Gastrocnemius medialis (tissue), 4 donors: Measurements from ENCODE around the gene TCF3. TPM values are rescaled to one million over a fixed set of nuclear protein-coding genes. Genes with fewer than 3 reads are reported as not detected.

Experiments
- ATAC-seq, 2 donors: fragments of 150-250 bp; one replicate each; pipeline ENCODE4 v1.9.1; 2016
- DNase-seq, 2 donors: peaks; one replicate each; pipeline ENCODE4 v3.0.0-alpha.2; 2019
- H3K27ac ChIP-seq, 4 donors: fragments of 200-600 bp; sonication (generic); 1 replicate in 1 of 4; 2 replicates in 3 of 4; pipeline ENCODE4 v1.5.1; 2016 to 2018; ENCODE audit warnings: mild to moderate bottlenecking in 2 of 4, moderate library complexity in 1 of 4
- H3K27me3 ChIP-seq, 3 donors: fragments of 200-600 bp; sonication (generic) in 2 of 3; 1 replicate in 1 of 3; 2 replicates in 2 of 3; pipeline versions ENCODE4 v1.5.1 to v1.6.0; 2016 to 2019; ENCODE audit warnings: mild to moderate bottlenecking in 1 of 3, moderate library complexity in 1 of 3
- H3K36me3 ChIP-seq, 2 donors: fragments of 200-600 bp; sonication (generic) in 1 of 2; one replicate each; pipeline ENCODE4 v1.5.1; 2017 to 2018
- H3K4me1 ChIP-seq, 2 donors: fragments of 200-600 bp; sonication (generic) in 1 of 2; one replicate each; pipeline ENCODE4 v1.5.1; 2016 to 2017; ENCODE audit warnings: mild to moderate bottlenecking in 2 of 2
- H3K4me3 ChIP-seq, 4 donors: fragments of 200-600 bp; sonication (generic) in 3 of 4; 1 replicate in 1 of 4; 2 replicates in 3 of 4; pipeline ENCODE4 v1.5.1; 2016 to 2019; ENCODE audit warnings: mild to moderate bottlenecking in 2 of 4
- H3K9me3 ChIP-seq, 3 donors: fragments of 200-600 bp; sonication (generic) in 2 of 3; 1 replicate in 1 of 3; 2 replicates in 2 of 3; pipeline ENCODE4 v1.5.1; 2016 to 2019
- POLR2A ChIP-seq, 2 donors: fragments of 450-650 bp; IDR thresholded peaks; one replicate each; pipeline ENCODE4 v1.6.1; 2017; ENCODE audit warnings: antibody characterized with exemption in 2 of 2, mild to moderate bottlenecking in 2 of 2, moderate library complexity in 2 of 2
- in situ Hi-C, 4 donors: fragments of 200-750 bp; cut with MboI; loops; one replicate each; pipeline versions ENCODE4 v1.15.0 to v1.8.0; 2017; ENCODE audit warnings: low sequenced_read_pairs in 4 of 4
- intact Hi-C: fragments of 100-400 bp; cut with DNase I; formaldehyde crosslinking; loops from one replicate; pipeline ENCODE4 v1.15.1; 2023; ENCODE audit warnings: low total_unique reads
- total RNA-seq, 4 donors: library from RNA; depleted of rRNA; stranded (reverse); fragments of >200 nt; gene quantifications; one replicate each; pipeline versions ENCODE4 v1.1.0 to v1.2.3, GENCODE V29; 2016
- TF ChIP-seq, protein P1 (sequence below), 5 experiments: fragments of 450-650 bp in 3 of 5; fragments of 200-600 bp in 2 of 5; sonication (generic) in 2 of 5; IDR thresholded peaks in 4 of 5; conservative IDR thresholded peaks in 1 of 5; 1 replicate in 4 of 5; 2 replicates in 1 of 5; pipeline ENCODE4 v1.5.1; 2016 to 2019; ENCODE audit warnings: antibody characterized with exemption in 5 of 5, mild to moderate bottlenecking in 3 of 5, moderate library complexity in 3 of 5

Gene TCF3
- total RNA-seq, 4 donors from 2014 or later: 22.0 to 58.6 (median 42.5) TPM

DNA sequence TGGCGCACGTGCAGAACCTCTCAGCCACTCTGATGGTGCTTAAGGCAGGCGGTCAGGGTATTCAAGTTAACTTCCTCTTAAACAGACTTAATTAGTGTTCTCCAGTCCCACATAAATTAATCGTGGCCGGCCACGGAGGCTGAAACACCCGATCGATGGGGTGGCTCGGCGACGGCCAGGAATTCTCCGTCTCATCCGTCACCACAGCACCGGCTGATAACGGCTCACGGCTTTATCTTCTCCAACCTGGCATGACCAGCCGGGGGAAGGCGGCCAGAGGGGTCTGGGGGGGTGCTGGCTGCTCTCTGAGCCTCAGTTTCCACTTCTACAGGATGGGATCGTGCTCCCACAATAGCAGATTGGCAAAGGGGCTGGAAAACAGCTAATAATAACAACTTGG, 32.6 kb upstream of the TCF3 start:
- Histone ChIP-seq H3K27ac (no peak overlapping the region), H3K36me3 (no peaks in the 10 kb centered on the region), H3K4me3 (no peak overlapping the region), H3K9me3 (no peaks in the 10 kb centered on the region), H3K27me3 (peaks cover 42 to 60% (median 57%) of the 10 kb centered on the region in 3 donors), H3K4me1 (no peaks in the 10 kb centered on the region)
- DNase-seq: no peak
- intact Hi-C loops: no loop called here
- in situ Hi-C loops: loop anchor here in 1 of 4 donors (10.0 kb wide), 1 partner anchor 140 kb away; no protein-coding TSS in a partner anchor
- ATAC-seq: no peak
- TF ChIP-seq, protein P1, sequence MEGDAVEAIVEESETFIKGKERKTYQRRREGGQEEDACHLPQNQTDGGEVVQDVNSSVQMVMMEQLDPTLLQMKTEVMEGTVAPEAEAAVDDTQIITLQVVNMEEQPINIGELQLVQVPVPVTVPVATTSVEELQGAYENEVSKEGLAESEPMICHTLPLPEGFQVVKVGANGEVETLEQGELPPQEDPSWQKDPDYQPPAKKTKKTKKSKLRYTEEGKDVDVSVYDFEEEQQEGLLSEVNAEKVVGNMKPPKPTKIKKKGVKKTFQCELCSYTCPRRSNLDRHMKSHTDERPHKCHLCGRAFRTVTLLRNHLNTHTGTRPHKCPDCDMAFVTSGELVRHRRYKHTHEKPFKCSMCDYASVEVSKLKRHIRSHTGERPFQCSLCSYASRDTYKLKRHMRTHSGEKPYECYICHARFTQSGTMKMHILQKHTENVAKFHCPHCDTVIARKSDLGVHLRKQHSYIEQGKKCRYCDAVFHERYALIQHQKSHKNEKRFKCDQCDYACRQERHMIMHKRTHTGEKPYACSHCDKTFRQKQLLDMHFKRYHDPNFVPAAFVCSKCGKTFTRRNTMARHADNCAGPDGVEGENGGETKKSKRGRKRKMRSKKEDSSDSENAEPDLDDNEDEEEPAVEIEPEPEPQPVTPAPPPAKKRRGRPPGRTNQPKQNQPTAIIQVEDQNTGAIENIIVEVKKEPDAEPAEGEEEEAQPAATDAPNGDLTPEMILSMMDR (IDR thresholded peaks at IDR 0.05 in 4 of 5, conservative IDR thresholded peaks at IDR 0.05 in 1 of 5): no peak
- no peak for TF ChIP-seq POLR2A (IDR thresholded peaks at IDR 0.05)

GRCh38 chr19:1684573-1684912, 32.1 kb upstream of the TCF3 start:
- TF ChIP-seq, protein P1 (IDR thresholded peaks at IDR 0.05 in 4 of 5, conservative IDR thresholded peaks at IDR 0.05 in 1 of 5): no peak
- TF ChIP-seq POLR2A (IDR thresholded peaks at IDR 0.05): no peak
- Histone ChIP-seq H3K27ac (no peak overlapping the region), H3K4me3 (no peak overlapping the region), H3K9me3 (no peaks in the 10 kb centered on the region), H3K4me1 (no peaks in the 10 kb centered on the region), H3K27me3 (peaks cover 44 to 61% (median 60%) of the 10 kb centered on the region in 3 donors), H3K36me3 (no peaks in the 10 kb centered on the region)
- intact Hi-C loops (no loop called here), in situ Hi-C loops (loop anchor here in 1 of 4 donors (10.0 kb wide), 1 partner anchor 140 kb away; no protein-coding TSS in a partner anchor)
- DNase-seq: no peak
- no peak for ATAC-seq

DNA sequence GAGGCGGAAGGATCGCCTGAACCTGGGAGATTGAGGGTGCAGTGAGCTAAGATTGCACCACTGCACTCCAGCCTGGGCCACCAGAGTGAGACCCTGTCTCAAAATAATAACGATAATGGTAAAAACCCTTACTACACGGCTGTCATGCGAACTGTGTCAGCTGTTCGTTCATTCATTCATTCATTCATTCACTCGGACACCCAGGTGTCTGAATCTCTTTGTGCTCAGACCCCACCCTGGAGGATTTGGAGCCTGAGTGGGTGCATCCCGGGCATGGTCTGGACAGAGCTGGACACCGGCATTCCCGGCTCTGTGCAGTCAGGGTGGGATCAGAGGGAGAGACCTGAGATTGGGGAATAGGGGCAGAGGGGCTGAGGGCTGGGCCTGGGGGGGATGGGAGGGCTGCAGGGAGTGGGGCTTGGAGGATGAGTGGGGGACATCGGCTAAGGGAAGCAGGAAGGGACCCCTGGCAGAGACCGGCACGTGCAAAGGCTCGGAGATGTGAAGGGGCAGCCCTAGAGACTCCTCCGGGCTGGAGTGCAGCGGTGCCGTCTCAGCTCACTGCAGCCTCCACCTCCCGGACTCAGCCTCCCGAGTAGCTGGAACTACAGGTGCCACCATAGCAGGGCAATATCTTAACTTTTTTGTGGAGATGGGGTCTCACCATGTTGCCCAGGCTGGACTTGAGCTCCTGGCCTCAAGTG, 31.6 kb upstream of the TCF3 start:
- in situ Hi-C loops (loop anchor here in 1 of 4 donors (10.0 kb wide), 1 partner anchor 139 kb away; no protein-coding TSS in a partner anchor), intact Hi-C loops (no loop called here)
- no peak overlapping the region for H3K27ac ChIP-seq
- ATAC-seq (no peak), DNase-seq (no peak)
- no peaks in the 10 kb centered on the region for H3K36me3 ChIP-seq
- peaks cover 48 to 66% (median 62%) of the 10 kb centered on the region in 3 donors for H3K27me3 ChIP-seq
- H3K9me3 ChIP-seq: no peaks in the 10 kb centered on the region
- TF ChIP-seq POLR2A (IDR thresholded peaks at IDR 0.05): no peak
- TF ChIP-seq, protein P1 (IDR thresholded peaks at IDR 0.05 in 4 of 5, conservative IDR thresholded peaks at IDR 0.05 in 1 of 5): no peak
- H3K4me3 ChIP-seq: no peak overlapping the region
- H3K4me1 ChIP-seq: no peaks in the 10 kb centered on the region

GRCh38 chr19:1680976-1681375, 28.6 kb upstream of the TCF3 start:
- in situ Hi-C loops: loop anchor here in 1 of 4 donors (10.0 kb wide), 1 partner anchor 136 kb away; no protein-coding TSS in a partner anchor
- no peak for DNase-seq
- H3K27me3 ChIP-seq: peaks cover 57 to 74% (median 64%) of the 10 kb centered on the region in 3 donors
- no peaks in the 10 kb centered on the region for H3K9me3 ChIP-seq
- H3K36me3 ChIP-seq: no peaks in the 10 kb centered on the region
- no peak for ATAC-seq
- no peak overlapping the region for H3K27ac ChIP-seq
- TF ChIP-seq, protein P1 (IDR thresholded peaks at IDR 0.05 in 4 of 5, conservative IDR thresholded peaks at IDR 0.05 in 1 of 5): no peak
- TF ChIP-seq POLR2A (IDR thresholded peaks at IDR 0.05): no peak
- intact Hi-C loops: no loop called here
- H3K4me1 ChIP-seq: no peaks in the 10 kb centered on the region
- no peak overlapping the region for H3K4me3 ChIP-seq
